ENCODE measurements around the gene SELENOO. TPM values are rescaled to one million over a fixed set of nuclear protein-coding genes. Genes with fewer than 3 reads are reported as not detected.
A peak's percentile ranks its signal among the peaks of the same experiment; 100 is the strongest.

SELENOO gene
- total RNA-seq, 1 donor from 2014 or later: 4.7 TPM

- Histone ChIP-seq H3K4me1 (ENCODE audit: control insufficient read depth in 3 of 3, insufficient read depth in 3 of 3, low read length in 3 of 3) (peaks cover 42 to 71% (median 62%) of the 10 kb centered on the region in 3 donors), H3K36me3 (ENCODE audit: control insufficient read depth in 3 of 3, insufficient read depth in 3 of 3, low read length in 3 of 3) (peaks cover 17 to 36% (median 25%) of the 10 kb centered on the region in 3 donors), H3K4me3 (ENCODE audit: low read length in 3 of 3) (no peak overlapping the region), H3K9me3 (ENCODE audit: control insufficient read depth in 3 of 3, low read length in 3 of 3) (no peaks in the 10 kb centered on the region), H3K27ac (ENCODE audit: low read depth, low read length) (no peak overlapping the region), H3K27me3 (ENCODE audit: control insufficient read depth in 3 of 3, insufficient read depth in 3 of 3, low read length in 3 of 3) (no peaks in the 10 kb centered on the region), H3K9ac (ENCODE audit: low read depth in 1 of 3, low read length in 3 of 3) (peak overlapping the region in 1 of 3 donors; percentile 50)
Measured at GRCh38 chr22:50248196-50249081, 47.6 kb downstream of the SELENOO start.

- Histone ChIP-seq H3K27ac (ENCODE audit: low read depth, low read length) (no peak overlapping the region), H3K4me1 (ENCODE audit: control insufficient read depth in 3 of 3, insufficient read depth in 3 of 3, low read length in 3 of 3) (peaks cover 34 to 67% (median 54%) of the 10 kb centered on the region in 3 donors), H3K27me3 (ENCODE audit: control insufficient read depth in 3 of 3, insufficient read depth in 3 of 3, low read length in 3 of 3) (no peaks in the 10 kb centered on the region), H3K4me3 (ENCODE audit: low read length in 3 of 3) (peak overlapping the region; percentile 69 to 80 (median 70)), H3K9me3 (ENCODE audit: control insufficient read depth in 3 of 3, low read length in 3 of 3) (no peaks in the 10 kb centered on the region), H3K9ac (ENCODE audit: low read depth in 1 of 3, low read length in 3 of 3) (peak overlapping the region; percentile 73 to 84 (median 77)), H3K36me3 (ENCODE audit: control insufficient read depth in 3 of 3, insufficient read depth in 3 of 3, low read length in 3 of 3) (peaks cover 23 to 40% (median 32%) of the 10 kb centered on the region in 3 donors)
Measured at GRCh38 chr22:50249341-50250248, 48.8 kb downstream of the SELENOO start.

GRCh38 chr22:50250249-50250554 lies 49.4 kb downstream of the SELENOO start:
- peak overlapping the region; percentile 73 to 84 (median 77) for H3K9ac ChIP-seq (ENCODE audit: low read depth in 1 of 3, low read length in 3 of 3)
- peaks cover 34 to 67% (median 54%) of the 10 kb centered on the region in 3 donors for H3K4me1 ChIP-seq (ENCODE audit: control insufficient read depth in 3 of 3, insufficient read depth in 3 of 3, low read length in 3 of 3)
- H3K9me3 ChIP-seq (ENCODE audit: control insufficient read depth in 3 of 3, low read length in 3 of 3): no peaks in the 10 kb centered on the region
- peak overlapping the region; percentile 69 to 80 (median 70) for H3K4me3 ChIP-seq (ENCODE audit: low read length in 3 of 3)
- H3K27ac ChIP-seq (ENCODE audit: low read depth, low read length): no peak overlapping the region
- no peaks in the 10 kb centered on the region for H3K27me3 ChIP-seq (ENCODE audit: control insufficient read depth in 3 of 3, insufficient read depth in 3 of 3, low read length in 3 of 3)
- peaks cover 26 to 46% (median 35%) of the 10 kb centered on the region in 3 donors for H3K36me3 ChIP-seq (ENCODE audit: control insufficient read depth in 3 of 3, insufficient read depth in 3 of 3, low read length in 3 of 3)

GRCh38 chr22:50250555-50251476 lies 50.0 kb downstream of the SELENOO start, which contains the start of gene HDAC10:
Gene HDAC10 (minus strand): TSS chr22:50251265. CDS start chr22:50251032, 233 bp downstream.
- Histone ChIP-seq H3K9me3 (ENCODE audit: control insufficient read depth in 3 of 3, low read length in 3 of 3) (no peaks in the 10 kb centered on the region), H3K27me3 (ENCODE audit: control insufficient read depth in 3 of 3, insufficient read depth in 3 of 3, low read length in 3 of 3) (no peaks in the 10 kb centered on the region), H3K36me3 (ENCODE audit: control insufficient read depth in 3 of 3, insufficient read depth in 3 of 3, low read length in 3 of 3) (peaks cover 29 to 45% (median 40%) of the 10 kb centered on the region in 3 donors), H3K4me3 (ENCODE audit: low read length in 3 of 3) (peak within 1 kb of the TSS; percentile 69 to 80 (median 70)), H3K9ac (ENCODE audit: low read depth in 1 of 3, low read length in 3 of 3) (peak within 1 kb of the TSS; percentile 73 to 84 (median 77)), H3K27ac (ENCODE audit: low read depth, low read length) (peak within 1 kb of the TSS; percentile 37), H3K4me1 (ENCODE audit: control insufficient read depth in 3 of 3, insufficient read depth in 3 of 3, low read length in 3 of 3) (peaks cover 29 to 63% (median 49%) of the 10 kb centered on the region in 3 donors)

- Histone ChIP-seq H3K4me1 (ENCODE audit: control insufficient read depth in 3 of 3, insufficient read depth in 3 of 3, low read length in 3 of 3) (peaks cover 31 to 63% (median 52%) of the 10 kb centered on the region in 3 donors), H3K9ac (ENCODE audit: low read depth in 1 of 3, low read length in 3 of 3) (peak overlapping the region in 2 of 3 donors; percentile 73 to 84), H3K27ac (ENCODE audit: low read depth, low read length) (peak overlapping the region; percentile 37), H3K27me3 (ENCODE audit: control insufficient read depth in 3 of 3, insufficient read depth in 3 of 3, low read length in 3 of 3) (no peaks in the 10 kb centered on the region), H3K9me3 (ENCODE audit: control insufficient read depth in 3 of 3, low read length in 3 of 3) (no peaks in the 10 kb centered on the region), H3K4me3 (ENCODE audit: low read length in 3 of 3) (peak overlapping the region in 2 of 3 donors; percentile 41 to 69), H3K36me3 (ENCODE audit: control insufficient read depth in 3 of 3, insufficient read depth in 3 of 3, low read length in 3 of 3) (peaks cover 25 to 41% (median 40%) of the 10 kb centered on the region in 3 donors)
Measured at GRCh38 chr22:50251477-50252081, 50.8 kb downstream of the SELENOO start.

GRCh38 chr22:50252082-50253045 lies 51.6 kb downstream of the SELENOO start:
- H3K9me3 ChIP-seq (ENCODE audit: control insufficient read depth in 3 of 3, low read length in 3 of 3): no peaks in the 10 kb centered on the region
- no peak overlapping the region for H3K4me3 ChIP-seq (ENCODE audit: low read length in 3 of 3)
- peaks cover 39 to 66% (median 59%) of the 10 kb centered on the region in 3 donors for H3K4me1 ChIP-seq (ENCODE audit: control insufficient read depth in 3 of 3, insufficient read depth in 3 of 3, low read length in 3 of 3)
- H3K27ac ChIP-seq (ENCODE audit: low read depth, low read length): peak overlapping the region; percentile 37
- H3K36me3 ChIP-seq (ENCODE audit: control insufficient read depth in 3 of 3, insufficient read depth in 3 of 3, low read length in 3 of 3): peaks cover 21 to 36% (median 35%) of the 10 kb centered on the region in 3 donors
- H3K9ac ChIP-seq (ENCODE audit: low read depth in 1 of 3, low read length in 3 of 3): peak overlapping the region in 1 of 3 donors; percentile 40
- no peaks in the 10 kb centered on the region for H3K27me3 ChIP-seq (ENCODE audit: control insufficient read depth in 3 of 3, insufficient read depth in 3 of 3, low read length in 3 of 3)

- no peaks in the 10 kb centered on the region for H3K9me3 ChIP-seq (ENCODE audit: control insufficient read depth in 3 of 3, low read length in 3 of 3)
- H3K4me3 ChIP-seq (ENCODE audit: low read length in 3 of 3): no peak overlapping the region
- H3K9ac ChIP-seq (ENCODE audit: low read depth in 1 of 3, low read length in 3 of 3): peak overlapping the region in 1 of 3 donors; percentile 40
- peaks cover 18 to 29% (median 26%) of the 10 kb centered on the region in 3 donors for H3K36me3 ChIP-seq (ENCODE audit: control insufficient read depth in 3 of 3, insufficient read depth in 3 of 3, low read length in 3 of 3)
- H3K27me3 ChIP-seq (ENCODE audit: control insufficient read depth in 3 of 3, insufficient read depth in 3 of 3, low read length in 3 of 3): no peaks in the 10 kb centered on the region
- H3K27ac ChIP-seq (ENCODE audit: low read depth, low read length): no peak overlapping the region
- H3K4me1 ChIP-seq (ENCODE audit: control insufficient read depth in 3 of 3, insufficient read depth in 3 of 3, low read length in 3 of 3): peaks cover 44 to 67% (median 64%) of the 10 kb centered on the region in 3 donors
Measured at GRCh38 chr22:50253046-50253915, 52.5 kb downstream of the SELENOO start.
